Suppressor macrophage treated with lipopolysaccharide for 1 hour (primary cell): Measurements from ENCODE around the gene LY6G6C.

Source experiments
- DNase-seq, 3 donors: peaks; one replicate each; pipeline ENCODE4 v3.0.0-alpha.2; 2020 to 2022

LY6G6C gene

GRCh38 chr6:31740397-31741223, 19.1 kb upstream of the LY6G6C start:
- DNase-seq = peak; percentile 64 to 80 (median 71)

DNA sequence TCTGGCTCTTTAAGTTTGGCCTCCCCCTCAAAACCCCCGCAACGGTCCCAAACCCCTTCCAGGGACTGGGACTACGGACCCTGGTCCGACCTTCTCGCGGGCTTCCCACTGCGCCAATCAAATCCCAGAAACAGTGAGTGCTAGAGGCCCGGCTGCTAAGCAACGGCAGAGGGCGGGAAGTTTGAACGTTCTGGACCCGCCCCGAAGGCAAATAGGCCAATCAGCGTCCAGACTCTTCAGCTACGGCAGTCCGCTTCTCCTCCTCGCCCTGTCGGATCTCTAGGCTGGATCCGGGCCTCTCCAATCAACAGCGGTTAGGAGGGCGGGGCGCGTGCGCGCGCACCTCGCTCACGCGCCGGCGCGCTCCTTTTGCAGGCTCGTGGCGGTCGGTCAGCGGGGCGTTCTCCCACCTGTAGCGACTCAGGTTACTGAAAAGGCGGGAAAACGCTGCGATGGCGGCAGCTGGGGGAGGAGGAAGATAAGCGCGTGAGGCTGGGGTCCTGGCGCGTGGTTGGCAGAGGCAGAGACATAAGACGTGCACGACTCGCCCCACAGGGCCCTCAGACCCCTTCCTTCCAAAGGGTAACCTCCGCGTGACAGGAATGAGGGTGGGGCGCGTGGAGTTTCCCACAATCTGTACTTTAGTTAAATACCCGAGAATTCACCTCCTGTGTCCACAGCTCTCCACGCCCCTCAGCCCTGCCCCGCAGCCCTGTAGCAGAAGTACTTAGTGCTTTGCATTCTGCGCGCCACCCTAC, 18.3 kb upstream of the LY6G6C start, which contains the start of gene MSH5:
TSS of gene MSH5 (plus strand) at position 367 of the 758 bp plus-strand sequence. CDS start 462 bp downstream, outside the sequence.
- peak; percentile 99 for DNase-seq

DNA sequence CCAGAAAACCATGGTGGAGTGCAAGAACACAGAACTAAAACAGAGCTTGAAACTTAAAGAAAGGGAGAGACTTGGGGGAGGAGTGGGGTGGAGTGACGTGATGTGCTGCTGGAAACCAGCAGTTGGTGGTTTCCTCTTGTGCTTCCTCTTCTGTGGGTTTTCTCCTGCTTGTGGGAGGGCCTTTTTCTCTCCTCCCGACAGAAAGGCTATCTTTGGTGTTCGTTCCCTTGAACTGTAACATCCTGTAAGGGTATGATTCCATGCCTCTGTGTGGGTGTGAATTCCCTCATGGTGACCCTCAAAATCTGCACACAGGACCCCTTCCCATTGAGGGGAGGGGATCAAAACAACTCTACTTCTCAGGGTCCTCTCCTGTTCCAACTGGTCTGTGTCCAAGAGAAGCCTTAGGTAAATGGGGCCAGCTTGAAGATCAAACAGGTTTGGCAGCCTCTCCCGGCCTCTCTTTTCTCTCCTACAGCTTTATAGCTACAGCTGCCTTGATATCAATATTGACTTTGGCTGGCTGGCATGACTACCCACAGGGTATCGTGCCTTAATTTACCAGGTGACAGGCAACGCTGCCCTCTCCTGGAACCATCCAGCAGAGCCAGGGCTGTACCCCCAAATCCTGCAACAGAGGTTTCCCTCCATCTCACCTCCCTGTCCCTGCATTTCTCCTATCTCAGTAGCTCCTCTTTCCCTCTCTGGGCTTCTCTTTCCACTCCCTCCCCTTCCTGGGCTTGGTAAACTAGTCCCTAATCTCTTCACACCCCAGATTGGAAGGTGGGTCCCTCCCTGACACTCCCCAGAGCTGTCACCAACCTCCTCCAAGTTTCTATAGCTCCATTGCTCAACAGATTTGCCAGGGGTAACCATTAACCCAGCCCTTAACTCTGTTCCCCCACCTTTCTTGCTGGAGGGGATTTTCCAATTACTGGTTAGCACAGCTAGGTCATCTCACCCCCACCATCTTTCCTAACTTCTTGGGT, 16.7 kb upstream of the LY6G6C start:
- DNase-seq = peak; percentile 92 to 95 (median 92)

GRCh38 chr6:31737315-31737990, 15.9 kb upstream of the LY6G6C start:
- DNase-seq = peak; percentile 43 to 82 (median 73)

- peak; percentile 27 to 48 (median 46) for DNase-seq
Measured at GRCh38 chr6:31736768-31737314, 15.3 kb upstream of the LY6G6C start.

DNA sequence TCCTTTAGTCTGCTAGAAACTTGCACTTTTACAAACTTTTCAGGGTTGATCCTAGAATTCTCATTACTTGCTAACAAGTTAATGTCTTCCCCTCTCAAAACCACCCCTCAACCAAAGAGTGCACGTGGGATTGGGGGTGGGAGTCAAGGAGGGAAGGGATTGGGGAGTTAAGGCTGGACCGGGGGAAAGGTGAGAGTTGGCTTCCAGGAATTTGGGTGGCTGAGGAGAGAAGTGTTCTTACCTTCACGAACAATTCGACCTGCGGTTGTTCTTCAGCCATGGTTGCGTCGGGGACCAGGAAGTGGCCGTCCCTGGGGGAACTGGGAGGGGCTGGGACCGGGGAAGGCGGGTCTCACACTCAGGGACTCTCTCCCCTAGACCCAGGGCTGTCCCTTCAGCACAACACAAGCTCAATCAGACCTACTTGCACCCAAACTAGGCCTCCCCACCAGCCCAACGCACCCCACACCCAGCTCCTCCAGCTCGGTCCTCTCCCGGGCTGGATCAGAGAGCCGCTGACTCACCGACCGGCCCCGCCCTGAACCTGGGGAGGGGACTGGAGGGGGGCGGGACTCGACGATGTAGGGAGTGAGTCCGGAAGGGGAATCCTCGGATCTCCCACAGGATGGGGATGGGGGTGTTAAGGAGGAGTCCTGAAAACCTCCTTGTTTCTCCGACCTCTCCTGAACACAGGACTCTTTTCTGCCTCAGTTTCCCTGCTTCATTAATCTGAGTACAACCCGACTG, 14.6 kb upstream of the LY6G6C start, which contains the start of gene CLIC1:
TSS of gene CLIC1 (minus strand) at position 510 of the 747 bp plus-strand sequence. CDS start at position 280, 230 bp downstream.
- DNase-seq = peak; percentile 92 to 96 (median 94)

- DNase-seq = peak; percentile 87 to 88 (median 87)
Measured at GRCh38 chr6:31734821-31735406, 13.4 kb upstream of the LY6G6C start.

- DNase-seq = no peak
Measured at GRCh38 chr6:31734247-31734820, 12.8 kb upstream of the LY6G6C start.

- DNase-seq = no peak
Measured at GRCh38 chr6:31733734-31734133, 12.2 kb upstream of the LY6G6C start.

DNA sequence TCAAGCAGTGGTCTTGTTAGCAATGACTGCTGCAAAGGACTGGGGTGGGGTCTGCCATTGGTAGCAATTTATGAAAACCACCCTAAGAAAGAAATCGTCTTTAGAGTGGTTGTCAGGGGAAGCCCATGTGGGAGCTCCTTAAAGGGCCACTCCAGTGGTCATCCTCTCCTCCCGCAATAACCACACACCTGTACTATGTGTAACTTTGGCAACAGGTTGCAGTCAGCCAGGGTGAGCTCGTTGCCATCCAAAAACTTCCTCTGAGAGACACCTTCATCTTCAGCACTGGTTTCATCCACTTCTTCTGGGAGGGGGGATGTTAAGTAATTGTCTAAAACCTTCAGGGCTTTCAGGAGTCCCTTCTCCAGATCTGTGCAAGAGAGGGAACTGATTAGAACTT, 10.5 kb upstream of the LY6G6C start:
- no peak for DNase-seq

- DNase-seq = no peak
Measured at GRCh38 chr6:31730631-31731086, 9.1 kb upstream of the LY6G6C start.

DNA sequence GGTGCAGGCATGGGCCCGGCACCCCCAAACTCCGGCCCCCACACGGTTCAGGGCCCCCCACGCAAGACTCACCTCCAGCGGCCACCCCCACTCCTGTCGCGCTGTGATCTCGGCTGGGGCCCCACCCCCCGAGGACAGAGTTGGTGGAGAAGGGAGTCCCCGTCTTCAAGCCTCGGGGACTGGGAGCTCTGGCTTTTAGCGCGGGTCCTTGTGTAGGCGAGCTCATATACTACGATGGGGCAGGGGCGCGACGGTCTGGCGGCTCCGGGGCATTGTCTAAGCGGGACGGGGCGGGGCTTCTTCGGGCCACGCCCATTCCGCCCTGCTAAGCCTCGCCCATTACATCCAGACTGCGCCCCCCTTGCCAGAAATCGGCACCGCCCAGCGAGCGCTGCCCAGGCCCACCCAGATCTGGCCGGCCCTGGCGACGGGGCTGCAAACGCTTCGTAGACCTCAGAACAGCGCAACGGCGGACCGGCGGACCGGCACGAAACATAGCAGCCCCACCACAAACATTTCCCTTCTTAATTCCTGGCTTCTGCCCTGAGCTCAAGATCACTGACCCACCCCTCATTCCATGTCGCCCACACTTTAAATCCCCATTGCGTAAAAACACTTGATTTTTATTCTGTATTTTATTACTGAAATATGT, 8.6 kb upstream of the LY6G6C start:
- DNase-seq = peak; percentile 78 to 91 (median 78)

DNA sequence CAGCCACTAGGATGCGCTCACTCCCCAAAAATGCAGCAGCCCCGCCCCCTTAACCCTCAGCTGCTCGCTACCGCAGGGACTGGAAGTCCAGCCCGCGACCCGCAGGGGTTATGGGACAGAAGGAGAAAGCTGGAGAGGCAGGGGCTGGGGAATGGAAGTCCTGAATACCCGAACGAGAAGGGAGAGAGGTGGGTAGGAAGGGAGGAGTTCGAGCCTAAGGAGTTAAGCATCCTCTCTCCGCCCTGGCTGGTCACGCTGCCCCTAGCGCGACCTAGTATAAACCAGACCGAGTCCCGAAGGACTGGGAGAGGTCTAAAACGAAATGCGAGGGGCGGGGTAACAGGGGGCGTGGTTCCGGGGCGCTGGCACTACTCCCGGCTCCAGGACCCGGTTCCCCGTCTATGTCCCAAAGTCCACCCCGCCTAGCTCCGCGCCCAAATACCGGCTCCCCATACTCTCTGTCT, 8.0 kb upstream of the LY6G6C start:
- DNase-seq = peak; percentile 87 to 94 (median 91)

DNA sequence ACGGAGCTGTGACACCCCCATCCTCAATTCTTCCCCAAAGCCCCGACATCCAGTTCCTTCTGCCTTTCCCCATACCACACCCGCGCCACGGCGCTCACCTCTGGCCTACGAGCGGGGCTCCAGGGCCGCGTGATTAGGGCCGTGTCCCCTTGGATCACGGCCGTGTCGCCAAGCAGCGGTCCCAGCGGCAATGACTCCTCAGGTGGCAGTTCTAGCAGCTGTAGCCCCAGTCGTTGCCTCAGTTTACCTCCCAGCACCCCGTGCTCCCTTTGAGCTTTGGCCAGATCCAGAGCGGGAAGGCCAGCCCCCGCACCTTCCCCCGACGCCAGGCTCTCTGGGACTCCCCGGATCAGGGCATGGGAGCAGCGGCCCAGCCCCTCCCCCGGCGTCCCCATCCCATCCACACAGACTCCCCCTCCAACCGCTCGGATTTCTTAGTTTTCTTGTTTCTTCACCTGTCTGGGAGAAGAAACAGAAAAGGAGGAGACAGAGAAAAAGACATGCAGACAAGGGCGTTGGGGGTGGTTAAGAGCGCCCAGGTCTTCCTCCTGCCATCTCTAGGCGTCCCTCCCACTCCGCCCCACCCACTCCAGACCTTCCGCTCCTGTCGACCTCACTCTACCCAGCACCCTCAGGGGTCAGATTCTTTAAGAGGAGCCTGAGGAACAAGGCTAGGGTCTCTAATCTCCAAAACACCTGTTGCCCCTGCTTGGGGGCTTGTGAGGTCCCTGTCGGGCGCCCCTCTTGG, 7.4 kb upstream of the LY6G6C start, which contains the start of gene DDAH2:
TSS of gene DDAH2 (minus strand) at position 533 of the 748 bp plus-strand sequence. CDS start at position 395, 138 bp downstream.
- no peak for DNase-seq

GRCh38 chr6:31727717-31728671, 6.4 kb upstream of the LY6G6C start:
- DNase-seq = peak in 1 of 3 donors; percentile 39

DNA sequence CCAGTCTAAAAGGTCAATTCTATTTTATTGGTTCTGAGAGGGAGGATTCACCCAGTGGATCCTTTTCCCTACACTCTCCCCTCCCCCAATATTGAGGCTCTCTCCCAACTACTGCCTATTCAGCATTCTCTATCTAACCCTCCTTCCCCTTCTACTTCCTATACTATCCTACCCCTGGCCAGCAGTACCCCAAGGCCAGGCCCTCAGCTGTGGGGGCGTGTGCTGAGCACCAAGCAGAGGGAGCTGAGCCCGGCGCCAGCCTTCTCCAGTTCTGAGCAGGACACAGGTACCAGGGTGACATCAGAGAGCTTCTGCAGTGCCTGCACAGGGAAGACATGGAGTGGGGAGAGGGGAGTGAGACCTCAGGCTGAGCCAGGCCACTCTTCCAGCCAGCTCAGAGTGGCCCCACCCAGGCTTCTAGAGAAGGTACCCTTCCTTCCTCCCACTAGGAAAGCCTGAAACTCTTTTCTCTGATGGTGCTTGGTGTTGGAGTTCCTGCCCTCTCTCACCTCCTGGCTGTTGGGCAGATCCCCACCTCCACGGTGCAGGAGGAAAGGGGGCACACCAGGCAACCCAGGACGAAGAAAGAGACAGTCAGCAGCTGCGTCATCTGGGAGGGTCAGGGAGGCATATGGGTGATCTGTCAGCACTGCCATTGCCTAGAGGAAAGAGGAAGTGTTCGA, 5.6 kb upstream of the LY6G6C start:
- DNase-seq = peak; percentile 89 to 93 (median 91)
